HG02798 (cell line): ENCODE data around the gene LIPF.
A peak's percentile ranks its signal among the peaks of the same experiment; 100 is the strongest.
"Not testable (repeated sequence)": the region's sequence is repeated elsewhere in the genome, so short reads cannot be mapped to it uniquely, and the experiment has no call there.

ENCODE experiments used
- ATAC-seq: cut with Tn5 transposase; IDR thresholded peaks from one replicate; pipeline ENCODE4 v1.9.1; 2021; ENCODE audit warnings: mild to moderate bottlenecking; ENCODE audit not compliant: unreplicated experiment, poor library complexity

Gene LIPF

GRCh38 chr10:88672041-88672440 lies 7.8 kb downstream of the LIPF start:
- ATAC-seq = no peak

DNA sequence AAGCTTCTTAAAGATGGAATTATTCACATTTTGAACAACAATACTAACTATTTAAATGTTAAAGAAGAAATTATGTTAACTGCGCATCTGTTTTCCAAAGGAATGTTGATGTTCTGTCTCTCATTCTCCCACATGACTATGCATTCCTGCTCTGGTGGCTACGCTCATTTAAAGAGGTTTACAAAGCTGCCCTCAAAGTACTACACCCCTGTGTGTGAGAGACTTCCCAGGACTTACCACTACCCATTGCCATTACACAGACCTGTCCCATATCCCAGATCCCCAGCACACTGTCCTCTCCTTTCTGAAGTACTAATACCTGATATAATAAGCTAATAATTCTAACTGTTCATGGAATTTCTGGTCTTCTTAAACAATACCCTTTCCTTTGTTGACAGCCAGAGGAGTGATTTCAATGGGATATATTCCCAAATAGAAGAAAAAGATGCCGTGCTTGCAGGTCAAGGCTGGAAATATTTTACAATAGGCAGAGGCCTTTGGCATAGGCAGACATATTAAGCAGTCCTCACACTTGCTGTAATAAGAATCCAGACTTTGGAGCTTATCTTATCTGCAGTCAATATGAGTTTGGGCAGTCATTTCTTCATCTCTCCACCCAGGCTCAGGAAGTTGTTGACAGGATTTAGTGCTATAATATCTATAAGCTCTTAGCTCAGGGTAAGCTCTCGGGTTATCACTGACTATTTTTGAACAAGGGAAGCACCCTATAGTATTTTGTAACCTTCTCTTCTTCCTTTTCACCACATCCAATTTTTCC lies 12.2 kb downstream of the LIPF start:
- ATAC-seq = no peak

GRCh38 chr10:88680958-88681357 lies 16.7 kb downstream of the LIPF start:
- no peak for ATAC-seq

DNA sequence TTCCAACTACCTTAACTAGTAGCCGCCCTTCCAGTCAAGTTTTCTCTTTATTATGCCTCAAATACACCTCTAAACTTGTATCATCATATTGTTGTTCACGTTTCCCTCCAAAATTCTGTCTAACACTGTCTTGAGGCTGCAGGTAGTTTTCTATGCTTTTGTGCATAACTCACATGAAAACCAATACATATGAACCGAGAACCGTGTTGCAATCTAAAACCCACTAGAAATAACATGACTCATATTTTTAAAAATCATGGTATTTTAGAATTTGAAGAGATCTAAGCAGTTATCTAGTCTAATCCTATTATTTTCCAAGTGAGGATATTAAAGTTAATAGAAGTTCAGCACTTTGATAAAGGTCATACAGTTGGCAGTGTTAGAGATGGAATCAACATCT lies 18.2 kb downstream of the LIPF start:
- ATAC-seq = no peak

DNA sequence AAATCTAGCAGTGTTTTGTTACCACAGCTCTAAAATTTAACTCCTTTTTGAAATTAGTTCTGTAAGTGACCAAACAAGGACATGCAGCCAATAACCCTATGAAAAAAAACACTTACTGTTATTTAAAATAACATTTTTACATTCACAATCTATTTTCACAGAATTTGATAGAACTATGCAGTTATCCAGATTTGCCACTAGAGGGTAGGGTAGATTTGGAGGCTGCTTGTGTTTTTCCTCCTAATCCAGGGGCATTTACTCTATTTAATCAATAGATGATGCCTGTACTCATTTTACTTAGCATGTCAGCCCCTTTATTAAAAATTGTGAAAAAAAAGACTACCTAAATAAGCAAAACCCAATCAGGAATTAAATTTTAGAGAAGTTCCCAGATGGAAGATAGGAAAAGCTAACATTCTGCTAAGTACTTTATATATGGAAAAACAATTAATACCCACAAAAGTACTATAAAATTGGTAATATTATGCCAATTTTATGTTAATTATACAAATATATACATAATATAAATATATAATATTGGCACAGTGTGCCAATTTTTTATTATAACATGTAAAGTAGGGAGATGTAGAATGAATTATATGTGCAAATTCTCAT lies 23.7 kb downstream of the LIPF start:
- ATAC-seq = no peak

DNA sequence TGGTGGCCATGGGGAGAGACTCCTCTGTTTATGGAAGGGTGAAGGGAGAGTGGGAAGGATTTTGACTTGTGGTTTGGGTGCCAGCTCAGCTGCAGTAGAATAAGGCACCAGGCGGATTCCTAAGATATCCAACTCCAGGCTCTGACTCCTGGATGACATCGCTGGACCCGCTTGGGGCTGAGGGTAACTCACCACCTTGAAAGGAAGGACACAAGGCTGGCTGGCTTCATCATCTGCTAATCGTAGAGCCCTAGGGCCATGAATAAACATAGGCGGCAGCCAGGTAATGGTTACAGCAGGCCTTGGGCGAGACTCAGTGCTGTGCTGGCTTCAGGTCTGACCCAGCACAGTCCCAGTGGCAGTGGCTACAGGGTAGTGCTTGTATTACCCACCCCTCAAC lies 25.1 kb downstream of the LIPF start:
- ATAC-seq = no peak

GRCh38 chr10:88693392-88694020 lies 29.3 kb downstream of the LIPF start:
- ATAC-seq = no peak

GRCh38 chr10:88702848-88703597 lies 38.8 kb downstream of the LIPF start:
- no peak for ATAC-seq

- no peak for ATAC-seq
These were observed 41.7 kb downstream of the LIPF start, which contains the start of gene LIPK for GRCh38 chr10:88705958-88706357. TSS of gene LIPK (plus strand) at chr10:88706249. CDS start at chr10:88724544, 18,295 bp downstream.

GRCh38 chr10:88707429-88708155 lies 43.4 kb downstream of the LIPF start:
- ATAC-seq = no peak

GRCh38 chr10:88709361-88709760 lies 45.1 kb downstream of the LIPF start:
- not testable (repeated sequence) for ATAC-seq

- ATAC-seq = no peak
These were observed 51.3 kb downstream of the LIPF start for GRCh38 chr10:88715517-88715916.

- no peak for ATAC-seq
These were observed 57.1 kb downstream of the LIPF start for GRCh38 chr10:88721392-88721791.

DNA sequence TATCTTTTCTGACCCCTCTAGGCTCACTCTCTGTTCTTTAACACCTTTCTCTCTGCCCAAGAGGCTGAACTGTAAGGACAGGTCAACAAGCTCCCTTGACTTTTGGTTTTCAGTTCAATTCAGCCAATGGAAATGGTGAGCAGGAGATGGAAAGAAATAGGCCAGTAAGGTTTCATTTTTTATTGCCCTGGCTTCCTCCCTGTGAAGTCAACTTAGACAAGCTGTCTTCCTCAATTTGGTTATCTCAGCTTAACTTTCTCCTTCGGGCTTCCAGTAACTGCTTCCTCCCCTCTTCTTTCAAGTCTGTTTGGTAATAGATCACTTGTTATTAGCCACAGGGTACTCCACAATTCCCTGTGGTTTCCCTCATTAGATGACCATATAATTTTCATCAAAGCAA lies 61.6 kb downstream of the LIPF start:
- ATAC-seq = peak; percentile 66

DNA sequence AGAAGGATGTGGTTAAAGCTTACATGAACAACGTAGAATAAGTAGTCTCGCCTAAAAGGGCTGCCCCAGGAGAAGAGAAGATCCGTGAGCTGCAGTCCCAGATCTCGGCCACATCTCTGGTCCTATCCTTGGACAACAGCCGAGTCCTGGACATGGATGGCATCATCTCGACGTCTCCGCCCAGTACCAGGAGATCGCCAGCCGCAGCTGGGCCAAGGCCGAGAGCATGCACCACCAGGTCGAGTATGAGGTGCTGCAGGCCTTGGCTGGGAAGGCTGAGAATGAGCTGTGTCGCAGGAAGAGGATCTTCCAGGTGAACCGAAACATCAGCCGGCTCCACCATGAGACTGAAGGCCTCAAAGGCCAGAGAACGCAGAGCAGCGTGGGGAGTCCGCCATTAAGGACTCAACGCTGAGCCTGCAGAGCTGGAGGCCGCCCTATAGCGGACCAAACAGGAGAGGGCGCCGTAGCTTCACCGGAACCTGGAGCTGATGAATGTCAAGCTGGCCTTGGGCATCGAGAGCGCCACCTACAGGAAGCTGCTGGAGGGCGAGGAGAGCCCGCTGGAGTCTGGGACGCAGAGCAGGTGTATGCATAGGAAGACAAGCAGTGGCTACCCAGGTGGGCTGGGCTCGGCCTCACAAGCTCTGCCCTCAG lies 64.0 kb downstream of the LIPF start:
- ATAC-seq = no peak
